ENCODE data around the gene CBS.
"Not testable (repeated sequence)": the region's sequence is repeated elsewhere in the genome, so short reads cannot be mapped to it uniquely, and the experiment has no call there.

Gene CBS

DNA sequence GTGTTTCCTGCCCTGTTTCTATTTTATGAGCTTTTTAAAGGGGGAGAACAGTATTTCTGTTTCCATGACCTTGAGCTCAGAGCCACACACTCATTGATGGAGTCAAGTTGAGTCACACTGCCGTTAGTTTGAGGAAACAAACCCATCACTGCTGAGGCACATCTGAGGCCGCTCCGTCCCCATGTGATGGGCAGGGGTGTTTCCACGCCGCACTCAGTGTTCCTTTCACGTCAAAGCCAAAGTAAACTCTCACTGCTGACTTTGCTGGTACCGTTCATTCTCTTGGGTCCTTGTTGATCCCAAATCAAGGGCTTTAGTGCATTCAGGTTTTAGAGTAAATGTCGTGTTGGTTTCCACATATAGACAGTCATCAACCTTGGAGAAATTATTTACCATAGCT, 52.5 kb downstream of the CBS start:
- no peak for DNase-seq

DNA sequence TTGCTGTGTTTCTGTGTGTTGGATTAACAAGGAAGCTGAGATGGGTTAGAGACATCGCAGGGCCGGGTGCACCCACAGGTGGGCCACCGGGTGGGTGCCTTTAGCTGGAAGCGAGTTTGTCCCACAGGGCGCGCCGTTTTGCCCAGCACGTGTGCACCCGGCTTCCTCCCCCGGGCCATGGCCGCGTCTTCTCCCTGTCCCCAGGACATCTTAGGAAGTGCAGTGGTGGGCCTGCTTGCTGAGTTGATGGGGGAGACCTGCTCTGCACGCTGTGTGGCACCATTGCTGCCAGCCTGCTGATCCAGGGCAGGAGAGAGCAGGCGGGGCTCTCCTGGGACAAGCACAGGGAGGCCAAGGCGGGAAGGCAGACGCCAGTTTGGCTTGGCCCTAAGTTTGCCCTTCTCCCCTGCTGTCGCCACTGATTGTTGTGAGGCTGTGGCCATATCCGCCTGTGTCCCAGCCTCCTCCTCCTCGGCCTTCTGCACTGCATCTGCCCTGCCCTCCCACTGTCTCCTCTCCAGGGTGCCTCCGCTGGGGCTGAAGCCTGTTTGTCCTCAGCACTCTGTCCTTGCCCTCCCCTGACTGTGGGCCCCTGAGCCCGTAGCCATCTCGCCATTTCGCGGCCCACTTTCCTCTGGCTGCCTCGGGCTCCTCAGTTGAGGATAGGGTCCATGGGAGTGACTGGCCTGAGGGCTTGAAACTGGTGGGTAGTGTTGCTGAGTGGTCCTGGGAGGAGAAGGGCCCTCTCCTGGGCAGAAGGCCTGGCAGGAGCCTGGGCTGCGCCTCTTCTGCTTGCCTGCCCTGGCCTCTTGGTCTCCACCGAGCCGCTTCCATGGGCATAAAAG, 53.7 kb downstream of the CBS start:
- DNase-seq: no peak

DNA sequence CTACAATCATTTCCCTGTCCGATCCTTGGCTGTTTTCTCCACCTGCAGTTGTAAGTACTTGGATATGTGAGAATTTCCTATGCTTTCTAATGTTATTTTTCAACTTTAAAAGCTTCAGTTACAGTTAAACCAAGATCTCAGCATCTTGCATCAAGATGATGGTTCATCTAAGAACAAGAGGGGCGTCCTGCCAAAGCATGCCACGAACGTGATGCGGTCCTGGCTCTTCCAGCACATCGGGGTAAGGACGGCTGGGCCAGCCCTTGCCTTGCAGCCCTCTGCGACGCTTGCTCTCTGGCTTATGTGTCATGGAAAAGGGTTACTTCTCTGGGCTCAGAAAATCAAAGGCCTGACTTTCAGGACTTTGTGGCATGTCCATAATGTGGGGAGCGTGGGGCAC, 54.4 kb downstream of the CBS start:
- no peak for DNase-seq

DNA sequence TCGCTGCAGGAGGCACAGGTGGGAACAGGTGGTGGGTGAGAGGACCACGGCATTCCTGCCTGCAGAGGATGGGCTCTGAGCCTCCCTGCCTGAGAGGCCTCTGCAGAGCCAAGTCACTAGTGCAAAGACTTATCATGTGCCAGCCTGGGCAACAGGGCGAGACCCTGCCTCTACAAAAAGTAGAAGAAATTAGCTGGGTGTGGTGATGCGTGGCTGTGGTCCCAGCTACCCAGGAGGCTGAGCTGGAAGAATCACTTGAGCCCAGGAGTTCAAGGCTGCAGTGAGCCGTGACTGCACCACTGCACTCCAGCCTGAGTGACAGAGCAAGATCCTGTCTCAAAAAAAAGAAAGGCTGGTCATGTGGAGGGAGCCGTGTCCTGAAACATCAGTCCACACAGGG, 54.9 kb downstream of the CBS start:
- no peak for DNase-seq

DNA sequence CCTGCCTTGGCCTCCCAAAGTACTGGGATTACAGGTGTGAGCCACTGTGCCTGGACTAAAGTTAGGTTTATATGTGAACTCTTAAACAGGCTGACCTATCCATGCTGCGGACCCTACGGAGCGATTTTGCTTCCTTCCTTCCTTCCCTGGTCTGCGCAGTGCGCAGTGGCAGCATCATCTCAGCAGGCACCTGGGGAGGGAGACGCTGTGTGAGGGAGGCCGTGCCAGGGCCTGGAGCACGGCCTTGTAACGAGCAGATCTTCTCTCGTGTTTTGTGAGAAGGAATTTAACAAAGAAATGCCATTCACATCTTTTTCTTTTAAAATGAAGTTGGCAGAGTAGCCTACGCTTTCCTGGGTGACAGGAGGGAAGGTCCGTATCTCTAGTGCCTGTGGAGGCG, 55.5 kb downstream of the CBS start:
- no peak for DNase-seq

DNA sequence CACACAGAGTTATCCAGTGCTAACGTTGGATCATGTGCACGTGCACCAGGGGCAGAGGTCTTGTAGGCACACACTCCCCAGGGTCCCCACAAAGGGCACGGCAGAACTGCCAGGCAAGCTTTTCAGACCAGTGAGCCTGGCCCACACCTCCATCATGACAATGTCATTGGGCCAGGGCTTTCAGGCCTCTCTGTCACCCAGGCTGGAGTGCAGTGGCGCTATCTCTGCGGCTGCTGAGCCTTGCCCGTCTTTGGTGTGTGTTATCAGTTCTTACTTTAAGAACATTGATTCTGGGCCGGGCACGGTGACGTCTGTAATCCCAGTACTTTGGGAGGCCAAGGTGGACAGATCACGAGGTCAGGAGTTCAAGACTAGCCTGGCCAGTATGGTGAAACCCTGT, 57.1 kb downstream of the CBS start:
- no peak for DNase-seq

DNA sequence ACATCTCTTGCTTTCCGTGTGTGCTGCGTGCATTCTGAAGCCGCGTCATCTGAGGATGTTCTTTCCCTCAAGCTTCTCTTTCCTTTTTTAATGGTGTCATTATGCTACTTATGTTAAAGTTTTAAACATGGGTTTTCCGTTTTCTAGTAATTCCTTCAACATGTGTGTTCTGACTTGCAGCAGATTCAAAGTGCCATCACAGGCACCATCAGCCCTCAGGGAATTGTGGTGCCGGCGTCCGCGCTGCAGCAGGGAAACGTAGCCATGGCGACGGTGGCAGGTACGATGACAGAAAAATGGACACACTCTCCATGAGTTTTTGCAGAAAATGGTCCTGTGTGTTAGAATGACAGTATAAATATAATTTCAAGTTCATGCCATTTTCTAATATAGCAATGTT, 58.9 kb downstream of the CBS start:
- DNase-seq: no peak

DNA sequence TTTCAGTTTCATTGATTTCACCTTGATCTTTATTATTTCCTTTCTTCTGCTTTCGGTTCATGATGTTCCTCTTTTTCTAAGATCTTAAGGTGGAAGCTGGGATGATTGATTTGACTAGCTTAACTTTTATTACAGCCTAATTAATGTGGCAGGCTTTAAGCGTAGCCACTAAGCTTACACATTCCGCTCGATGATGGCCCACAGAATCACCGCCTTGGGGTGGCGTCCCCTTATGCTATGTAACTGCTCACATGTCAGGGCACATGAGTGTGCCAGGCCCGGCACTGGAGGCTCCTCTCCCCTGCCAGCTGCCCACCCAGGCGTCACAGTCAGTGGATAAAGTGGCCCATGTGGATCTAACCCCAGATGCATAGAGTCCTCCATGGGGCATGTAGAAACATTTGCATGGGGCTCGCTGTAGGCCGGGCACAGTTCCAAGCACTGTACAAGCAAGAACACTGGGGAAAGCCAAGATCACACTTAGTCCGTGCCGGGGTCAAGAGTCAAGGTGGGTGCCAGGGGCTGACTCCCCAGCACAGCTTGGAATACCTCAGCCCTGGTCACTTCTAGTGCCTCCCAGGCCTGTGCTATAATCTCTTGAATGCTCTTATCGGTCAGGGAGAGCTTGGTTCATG, 59.6 kb downstream of the CBS start:
- DNase-seq: no peak

DNA sequence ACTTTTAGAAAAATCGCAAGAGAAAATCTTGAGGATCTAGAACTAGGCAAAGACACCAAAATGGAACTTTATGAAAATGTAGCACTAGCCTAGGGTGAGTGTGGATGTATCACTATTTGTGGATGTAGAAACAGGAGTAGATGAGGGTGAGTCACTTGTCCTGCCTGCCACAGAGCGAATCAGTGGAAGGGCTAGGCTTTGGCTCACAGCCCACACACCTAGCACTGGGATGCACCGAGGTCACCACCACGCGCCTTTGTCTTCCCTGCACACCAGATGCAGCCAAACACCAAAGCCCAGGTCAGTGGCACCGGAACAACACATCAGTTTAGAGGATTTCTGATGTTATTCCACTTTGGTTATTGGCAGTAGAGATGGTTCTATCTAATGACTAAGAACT, 63.0 kb downstream of the CBS start:
- DNase-seq: no peak

DNA sequence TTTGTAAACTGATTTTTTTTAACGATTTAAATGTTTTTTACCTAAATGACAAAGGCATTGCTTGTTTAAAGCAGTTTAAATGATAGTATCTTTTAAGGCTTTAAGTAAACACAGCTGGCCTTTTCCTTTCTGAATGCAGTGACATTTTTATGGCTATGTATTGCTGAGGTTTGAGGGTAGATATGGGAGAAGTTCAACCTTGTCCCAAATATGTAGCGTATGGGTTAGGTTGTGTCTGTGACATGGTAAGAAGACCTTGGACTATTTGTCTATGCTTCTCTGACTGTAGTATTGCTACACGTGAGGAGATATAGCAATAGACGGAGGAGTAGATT, 68.8 kb downstream of the CBS start:
- no peak for DNase-seq

DNA sequence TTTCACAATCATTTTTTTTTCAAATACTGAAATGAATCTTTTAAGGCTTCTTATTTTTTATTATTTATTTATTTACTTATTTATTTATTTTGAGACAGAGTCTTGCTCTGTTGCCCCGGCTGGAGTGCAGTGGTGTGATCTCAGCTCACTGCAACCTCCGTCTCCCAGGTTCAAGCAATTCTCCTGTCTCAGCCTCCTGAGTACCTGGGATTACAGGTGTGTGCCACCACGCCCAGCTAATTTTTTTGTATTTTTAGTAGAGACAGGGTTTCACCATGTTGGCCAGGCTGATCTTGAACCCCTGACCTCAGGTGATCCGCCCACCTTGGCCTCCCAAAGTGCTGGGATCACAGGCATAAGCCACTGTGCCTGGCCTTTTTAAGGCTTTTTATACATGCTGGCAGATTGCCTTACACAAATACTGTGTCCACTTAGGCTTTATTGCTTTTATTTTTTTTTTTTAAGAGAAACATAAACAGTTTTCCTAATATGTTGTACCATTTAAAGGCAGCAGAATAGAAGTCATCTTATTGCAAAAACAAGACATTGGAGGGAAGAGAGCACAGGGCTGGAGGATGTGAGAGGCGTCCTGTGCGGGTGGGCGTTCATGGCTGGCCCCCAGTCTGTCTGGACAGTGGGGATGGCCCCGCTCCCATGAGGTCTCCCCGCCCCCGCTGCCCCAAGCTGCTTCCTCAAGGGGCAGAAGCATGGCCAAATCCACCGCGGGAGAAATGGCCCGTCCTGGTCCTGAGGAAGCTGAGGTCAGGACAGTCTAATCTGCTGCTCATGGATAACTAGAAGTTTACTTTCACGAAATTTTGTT, 69.4 kb downstream of the CBS start:
- DNase-seq: not testable (repeated sequence)

DNA sequence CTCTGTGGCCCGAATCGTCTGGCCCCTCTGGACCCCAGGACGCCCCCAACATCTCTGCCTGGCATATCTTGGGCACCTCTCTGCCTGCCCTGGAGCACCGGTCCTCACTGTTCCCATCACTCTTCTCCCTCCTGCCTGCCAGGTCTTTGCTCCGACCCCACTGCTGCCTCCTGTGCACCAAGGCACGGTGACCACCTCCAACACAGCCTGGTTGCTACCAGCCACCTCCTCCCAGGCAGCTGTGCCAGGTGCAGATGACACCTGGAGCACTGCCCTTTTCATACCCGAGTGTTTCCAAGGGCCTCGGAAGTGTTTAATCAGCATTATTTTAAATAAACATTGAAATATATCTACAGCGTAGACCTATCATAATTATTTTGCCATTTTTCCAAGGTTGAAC, 70.0 kb downstream of the CBS start:
- DNase-seq: no peak

DNA sequence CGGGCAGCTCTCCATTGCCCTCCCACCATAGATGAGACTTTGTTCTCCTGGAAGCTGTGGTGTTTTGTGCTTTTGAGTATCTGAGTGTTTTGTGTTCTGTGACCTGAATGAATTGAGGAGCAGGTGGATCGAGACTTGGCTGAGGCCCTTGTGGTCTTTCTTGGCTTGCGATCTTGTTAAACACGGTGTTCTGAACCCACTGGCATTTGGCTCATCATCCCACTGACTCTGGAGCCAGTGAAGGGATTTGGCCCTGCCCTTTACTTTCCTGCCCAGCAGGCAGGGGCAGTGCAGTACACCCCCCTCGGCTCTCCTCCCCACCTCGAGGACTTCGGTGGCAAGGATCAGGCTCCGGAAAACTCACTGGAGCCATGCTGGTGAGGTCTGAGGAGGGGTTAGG, 70.7 kb downstream of the CBS start:
- no peak for DNase-seq

Measured in fibroblast of skin of right quadriceps (primary cell).